Measurements from ENCODE around the gene THTPA. TPM values are rescaled to one million over a fixed set of nuclear protein-coding genes. Genes with fewer than 3 reads are reported as not detected.

Gene THTPA
- total and polyA plus RNA-seq, 2 of the 13 experiments (the other 11 are each of a cell fraction or from before 2014, with no cell fraction given) = 7.4 to 8.7 TPM

DNA sequence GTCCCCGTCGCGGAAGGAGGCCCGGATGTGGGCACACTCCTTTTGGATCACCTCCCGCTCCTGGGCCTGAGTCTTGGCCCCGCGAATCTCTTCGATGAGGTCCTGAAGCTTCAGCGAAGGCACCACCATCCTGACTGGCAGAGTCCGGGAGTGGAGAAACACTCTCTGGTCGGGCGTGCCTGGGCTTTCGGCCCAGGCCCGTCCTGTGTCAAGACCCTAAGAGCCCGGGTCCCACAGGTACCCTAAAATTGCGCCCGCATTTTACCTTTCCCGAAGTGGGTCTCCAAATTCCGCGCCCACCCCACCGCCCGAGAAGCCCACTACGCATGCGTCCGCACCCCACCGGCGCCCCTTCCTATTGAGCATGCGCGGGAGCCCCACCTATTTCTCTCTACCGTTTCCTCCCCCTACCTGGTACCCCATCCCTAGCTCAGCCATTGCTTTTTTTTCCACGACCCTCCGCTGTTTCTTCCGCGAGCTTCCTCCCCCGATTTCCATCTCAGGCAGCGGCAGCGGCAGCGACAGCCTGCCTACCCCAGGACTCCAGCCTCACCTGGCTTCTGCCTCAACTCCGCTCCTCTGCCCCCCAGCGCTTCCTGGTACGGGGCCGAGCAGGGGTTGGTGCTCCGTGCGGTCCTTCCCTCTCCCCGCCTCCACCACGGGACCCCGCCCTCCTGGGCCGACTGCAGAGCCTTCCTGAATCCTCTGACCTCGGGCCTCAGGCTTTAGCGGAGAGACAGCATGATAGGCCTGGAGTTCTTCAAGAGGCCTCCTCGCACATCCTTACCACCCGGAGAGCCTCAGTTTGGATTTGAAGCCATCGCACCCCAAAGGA lies 11.3 kb downstream of the THTPA start, which contains the start of gene AP1G2 (continued):
- TF ChIP-seq ZFP37 (CRISPR knock-in tag; IDR thresholded peaks at IDR 0.05; ENCODE audit: borderline replicate concordance) (peak; percentile 55; the same call in 1 of the 2 replicates), SOX6 (IDR thresholded peaks at IDR 0.05) (no peak), SOX6 (CRISPR knock-in tag; IDR thresholded peaks at IDR 0.05) (peak; percentile 72; the same call in 1 of the 2 replicates), FOXC1 (CRISPR knock-in tag; IDR thresholded peaks at IDR 0.05; ENCODE audit: borderline replicate concordance) (peak; percentile 50; the same call in 1 of the 2 replicates), ZNF225 (CRISPR knock-in tag; IDR thresholded peaks at IDR 0.05) (peak; percentile 98), SRSF1 (optimal IDR thresholded peaks at IDR 0.05; ENCODE audit: low read depth, low read length) (peak; percentile 99), ZNF644 (CRISPR knock-in tag; IDR thresholded peaks at IDR 0.05; ENCODE audit: low read depth) (peak; percentile 60; the same call in 1 of the 2 replicates), ZNF441 (CRISPR knock-in tag; IDR thresholded peaks at IDR 0.05; ENCODE audit: borderline replicate concordance) (peak; percentile 99), RELA (CRISPR knock-in tag; IDR thresholded peaks at IDR 0.05) (peak; percentile 98), CHD2 (IDR thresholded peaks at IDR 0.05; ENCODE audit: low read depth, low read length) (0 out of 2 replicates have a peak, but pooled peaks have one; percentile 63), SNAPC2 (CRISPR knock-in tag; IDR thresholded peaks at IDR 0.05) (peak; percentile 94; the same call in 1 of the 2 replicates), MED8 (CRISPR knock-in tag; IDR thresholded peaks at IDR 0.05; ENCODE audit: insufficient replicate concordance) (no peak), FOXK1 (CRISPR knock-in tag; IDR thresholded peaks at IDR 0.05; ENCODE audit: borderline replicate concordance, low read depth) (peak; percentile 80; the same call in 1 of the 2 replicates), ZNF572 (CRISPR knock-in tag; IDR thresholded peaks at IDR 0.05) (peak; percentile 82; the same call in 1 of the 2 replicates)
- TF ChIP-seq, protein P1, sequence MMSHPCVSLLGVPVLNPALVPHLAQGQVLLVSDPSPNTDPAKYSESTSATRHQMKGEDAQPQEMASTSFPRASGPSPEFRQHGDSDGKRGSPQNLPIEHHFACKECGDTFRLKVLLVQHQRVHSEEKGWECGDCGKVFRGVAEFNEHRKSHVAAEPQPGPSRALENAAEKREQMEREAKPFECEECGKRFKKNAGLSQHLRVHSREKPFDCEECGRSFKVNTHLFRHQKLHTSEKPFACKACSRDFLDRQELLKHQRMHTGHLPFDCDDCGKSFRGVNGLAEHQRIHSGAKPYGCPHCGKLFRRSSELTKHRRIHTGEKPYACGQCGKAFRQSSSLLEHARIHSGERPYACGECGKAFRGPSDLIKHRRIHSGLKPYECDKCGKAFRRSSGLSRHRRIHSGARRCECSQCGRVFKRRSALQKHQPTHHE (CRISPR knock-in tag; IDR thresholded peaks at IDR 0.05; ENCODE audit: borderline replicate concordance) = 0 out of 2 replicates have a peak, but pooled peaks have one; percentile 84
- TF ChIP-seq, protein P2, sequence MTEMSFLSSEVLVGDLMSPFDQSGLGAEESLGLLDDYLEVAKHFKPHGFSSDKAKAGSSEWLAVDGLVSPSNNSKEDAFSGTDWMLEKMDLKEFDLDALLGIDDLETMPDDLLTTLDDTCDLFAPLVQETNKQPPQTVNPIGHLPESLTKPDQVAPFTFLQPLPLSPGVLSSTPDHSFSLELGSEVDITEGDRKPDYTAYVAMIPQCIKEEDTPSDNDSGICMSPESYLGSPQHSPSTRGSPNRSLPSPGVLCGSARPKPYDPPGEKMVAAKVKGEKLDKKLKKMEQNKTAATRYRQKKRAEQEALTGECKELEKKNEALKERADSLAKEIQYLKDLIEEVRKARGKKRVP (CRISPR knock-in tag; IDR thresholded peaks at IDR 0.05) = peak in 1 of 2 experiments; percentile 78; a peak in 2 of 4 replicates
- TF ChIP-seq, protein P3, sequence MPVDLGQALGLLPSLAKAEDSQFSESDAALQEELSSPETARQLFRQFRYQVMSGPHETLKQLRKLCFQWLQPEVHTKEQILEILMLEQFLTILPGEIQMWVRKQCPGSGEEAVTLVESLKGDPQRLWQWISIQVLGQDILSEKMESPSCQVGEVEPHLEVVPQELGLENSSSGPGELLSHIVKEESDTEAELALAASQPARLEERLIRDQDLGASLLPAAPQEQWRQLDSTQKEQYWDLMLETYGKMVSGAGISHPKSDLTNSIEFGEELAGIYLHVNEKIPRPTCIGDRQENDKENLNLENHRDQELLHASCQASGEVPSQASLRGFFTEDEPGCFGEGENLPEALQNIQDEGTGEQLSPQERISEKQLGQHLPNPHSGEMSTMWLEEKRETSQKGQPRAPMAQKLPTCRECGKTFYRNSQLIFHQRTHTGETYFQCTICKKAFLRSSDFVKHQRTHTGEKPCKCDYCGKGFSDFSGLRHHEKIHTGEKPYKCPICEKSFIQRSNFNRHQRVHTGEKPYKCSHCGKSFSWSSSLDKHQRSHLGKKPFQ (CRISPR knock-in tag; IDR thresholded peaks at IDR 0.05; ENCODE audit: insufficient replicate concordance) = peak; percentile 87
- TF ChIP-seq, protein P4, sequence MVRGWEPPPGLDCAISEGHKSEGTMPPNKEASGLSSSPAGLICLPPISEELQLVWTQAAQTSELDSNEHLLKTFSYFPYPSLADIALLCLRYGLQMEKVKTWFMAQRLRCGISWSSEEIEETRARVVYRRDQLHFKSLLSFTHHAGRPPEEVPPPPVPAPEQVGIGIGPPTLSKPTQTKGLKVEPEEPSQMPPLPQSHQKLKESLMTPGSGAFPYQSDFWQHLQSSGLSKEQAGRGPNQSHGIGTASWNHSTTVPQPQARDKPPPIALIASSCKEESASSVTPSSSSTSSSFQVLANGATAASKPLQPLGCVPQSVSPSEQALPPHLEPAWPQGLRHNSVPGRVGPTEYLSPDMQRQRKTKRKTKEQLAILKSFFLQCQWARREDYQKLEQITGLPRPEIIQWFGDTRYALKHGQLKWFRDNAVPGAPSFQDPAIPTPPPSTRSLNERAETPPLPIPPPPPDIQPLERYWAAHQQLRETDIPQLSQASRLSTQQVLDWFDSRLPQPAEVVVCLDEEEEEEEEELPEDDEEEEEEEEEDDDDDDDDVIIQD (CRISPR knock-in tag; IDR thresholded peaks at IDR 0.05; ENCODE audit: low read depth) = peak; percentile 85
- TF ChIP-seq, protein P5, sequence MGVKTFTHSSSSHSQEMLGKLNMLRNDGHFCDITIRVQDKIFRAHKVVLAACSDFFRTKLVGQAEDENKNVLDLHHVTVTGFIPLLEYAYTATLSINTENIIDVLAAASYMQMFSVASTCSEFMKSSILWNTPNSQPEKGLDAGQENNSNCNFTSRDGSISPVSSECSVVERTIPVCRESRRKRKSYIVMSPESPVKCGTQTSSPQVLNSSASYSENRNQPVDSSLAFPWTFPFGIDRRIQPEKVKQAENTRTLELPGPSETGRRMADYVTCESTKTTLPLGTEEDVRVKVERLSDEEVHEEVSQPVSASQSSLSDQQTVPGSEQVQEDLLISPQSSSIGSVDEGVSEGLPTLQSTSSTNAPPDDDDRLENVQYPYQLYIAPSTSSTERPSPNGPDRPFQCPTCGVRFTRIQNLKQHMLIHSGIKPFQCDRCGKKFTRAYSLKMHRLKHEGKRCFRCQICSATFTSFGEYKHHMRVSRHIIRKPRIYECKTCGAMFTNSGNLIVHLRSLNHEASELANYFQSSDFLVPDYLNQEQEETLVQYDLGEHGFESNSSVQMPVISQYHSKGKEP (CRISPR knock-in tag; IDR thresholded peaks at IDR 0.05) = peak; percentile 94
- TF ChIP-seq, protein P6, sequence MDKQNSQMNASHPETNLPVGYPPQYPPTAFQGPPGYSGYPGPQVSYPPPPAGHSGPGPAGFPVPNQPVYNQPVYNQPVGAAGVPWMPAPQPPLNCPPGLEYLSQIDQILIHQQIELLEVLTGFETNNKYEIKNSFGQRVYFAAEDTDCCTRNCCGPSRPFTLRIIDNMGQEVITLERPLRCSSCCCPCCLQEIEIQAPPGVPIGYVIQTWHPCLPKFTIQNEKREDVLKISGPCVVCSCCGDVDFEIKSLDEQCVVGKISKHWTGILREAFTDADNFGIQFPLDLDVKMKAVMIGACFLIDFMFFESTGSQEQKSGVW (CRISPR knock-in tag; IDR thresholded peaks at IDR 0.05; ENCODE audit: borderline replicate concordance) = 0 out of 2 replicates have a peak, but pooled peaks have one; percentile 76

Measured in HepG2 (cell line).